GM19240 (cell line): ENCODE data around the gene SCAF8.

Experiments used
- DNase-seq: peaks from one replicate; pipeline ENCODE4 v3.0.0; 2011; ENCODE audit warnings: low spot score; ENCODE audit not compliant: insufficient read length

Gene SCAF8

GRCh38 chr6:154839546-154839945 lies 106.3 kb downstream of the SCAF8 start:
- DNase-seq = no peak

DNA sequence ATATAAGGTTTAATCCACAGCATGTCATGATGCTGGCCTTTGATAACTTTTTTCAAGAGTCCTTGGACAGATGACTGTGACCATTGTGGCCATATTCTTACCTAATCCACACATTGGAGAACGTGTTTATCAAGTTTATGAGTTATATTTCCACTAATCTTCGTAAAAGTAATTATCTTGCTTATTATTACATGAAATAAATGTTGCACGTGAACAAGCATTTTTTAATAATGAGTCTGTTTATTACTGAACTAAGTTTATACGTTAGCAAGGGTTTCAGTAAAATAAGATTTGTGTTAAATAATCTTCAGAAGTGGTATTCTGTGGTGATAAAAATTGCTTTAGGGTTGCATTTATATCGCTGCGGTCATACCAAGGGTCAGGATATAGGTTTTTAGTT lies 107.1 kb downstream of the SCAF8 start:
- DNase-seq = no peak

DNA sequence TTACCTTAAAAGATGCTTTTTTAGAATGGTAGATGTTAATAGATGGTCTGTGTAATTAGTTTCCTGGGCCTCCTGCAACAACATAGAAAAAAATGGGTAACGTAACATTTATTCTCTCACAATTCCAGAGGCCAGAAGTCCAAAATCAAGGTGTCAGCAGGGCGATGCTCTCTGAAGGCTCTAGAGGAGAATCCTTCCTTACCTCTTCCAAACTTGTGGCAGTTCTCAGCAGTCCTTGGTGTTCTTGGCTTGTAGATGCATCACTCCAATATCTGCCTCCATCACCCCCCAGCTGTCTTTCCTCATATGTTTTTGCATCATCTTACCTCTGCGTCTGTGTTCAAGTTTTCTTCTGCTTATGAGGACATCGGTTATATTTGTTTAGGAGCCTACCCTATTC lies 107.9 kb downstream of the SCAF8 start:
- DNase-seq = no peak

- DNase-seq = no peak
These were observed 109.6 kb downstream of the SCAF8 start for GRCh38 chr6:154842833-154843232.

DNA sequence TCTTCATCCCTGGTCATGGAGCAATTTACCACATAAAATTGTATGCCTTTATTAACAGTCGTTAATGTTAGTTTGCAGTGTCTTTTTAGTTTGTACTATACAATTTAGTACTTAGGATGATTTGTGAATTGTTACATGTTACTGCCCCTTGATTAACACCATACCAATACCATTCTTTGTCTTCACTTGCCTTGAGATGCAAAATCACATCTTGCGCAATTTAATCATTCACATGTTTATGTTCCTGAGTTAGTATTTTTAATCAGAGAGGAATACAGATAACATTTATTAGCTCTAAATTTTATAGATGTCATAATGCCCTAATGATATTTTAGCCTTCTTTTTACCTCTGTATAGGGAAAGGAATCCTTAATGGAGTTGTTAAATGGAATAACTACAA lies 114.1 kb downstream of the SCAF8 start:
- DNase-seq = no peak

- no peak for DNase-seq
These were observed 115.4 kb downstream of the SCAF8 start for GRCh38 chr6:154848580-154848979.

GRCh38 chr6:154849475-154849874 lies 116.3 kb downstream of the SCAF8 start:
- no peak for DNase-seq

GRCh38 chr6:154852687-154853086 lies 119.5 kb downstream of the SCAF8 start:
- DNase-seq = no peak

GRCh38 chr6:154857529-154857928 lies 124.3 kb downstream of the SCAF8 start:
- no peak for DNase-seq

GRCh38 chr6:154861825-154862224 lies 128.6 kb downstream of the SCAF8 start:
- DNase-seq = no peak

- DNase-seq = no peak
These were observed 129.3 kb downstream of the SCAF8 start for GRCh38 chr6:154862536-154862935.

- DNase-seq = no peak
These were observed 130.8 kb downstream of the SCAF8 start for GRCh38 chr6:154864066-154864430.

DNA sequence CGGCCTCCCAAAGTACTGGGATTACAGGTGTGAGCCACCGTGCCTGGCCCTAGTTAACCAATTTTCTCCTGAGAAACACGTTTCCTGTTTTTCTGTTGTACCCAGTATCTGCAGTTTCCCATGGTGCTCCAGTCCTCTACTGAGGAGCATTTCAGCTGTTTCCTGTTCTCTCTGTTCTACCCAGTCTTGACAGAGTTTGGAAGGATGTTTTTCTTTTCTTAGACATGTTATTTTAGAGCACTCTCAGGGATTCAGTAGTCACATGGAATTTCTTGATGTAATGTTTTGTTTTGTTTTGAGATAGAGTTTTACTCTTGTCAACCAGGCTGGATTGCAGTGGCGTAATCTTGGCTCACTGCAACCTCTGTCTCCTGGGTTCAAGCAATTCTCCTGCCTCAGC lies 132.1 kb downstream of the SCAF8 start:
- no peak for DNase-seq

DNA sequence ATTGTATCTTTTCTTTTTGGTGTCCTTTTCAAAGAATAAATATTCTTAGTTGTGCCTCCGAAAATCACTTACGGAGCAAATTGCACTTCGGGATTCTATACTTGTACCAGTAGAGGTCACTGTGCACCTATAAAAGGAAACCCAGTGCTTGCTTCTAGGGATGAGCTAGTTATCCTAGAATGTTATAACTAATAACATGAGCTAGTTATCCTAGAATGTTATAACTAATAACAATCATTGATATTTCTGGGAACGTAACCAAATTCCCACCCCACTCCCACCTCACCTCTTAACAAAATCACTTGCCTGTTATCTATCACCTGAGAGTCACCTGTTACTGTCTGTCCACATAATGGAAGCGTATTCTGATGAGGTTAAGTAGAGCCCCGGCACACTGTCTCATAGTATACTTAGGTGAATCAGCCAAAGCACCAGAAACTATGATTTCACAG lies 135.0 kb downstream of the SCAF8 start:
- DNase-seq = no peak

GRCh38 chr6:154872542-154873114 lies 139.4 kb downstream of the SCAF8 start:
- no peak for DNase-seq

DNA sequence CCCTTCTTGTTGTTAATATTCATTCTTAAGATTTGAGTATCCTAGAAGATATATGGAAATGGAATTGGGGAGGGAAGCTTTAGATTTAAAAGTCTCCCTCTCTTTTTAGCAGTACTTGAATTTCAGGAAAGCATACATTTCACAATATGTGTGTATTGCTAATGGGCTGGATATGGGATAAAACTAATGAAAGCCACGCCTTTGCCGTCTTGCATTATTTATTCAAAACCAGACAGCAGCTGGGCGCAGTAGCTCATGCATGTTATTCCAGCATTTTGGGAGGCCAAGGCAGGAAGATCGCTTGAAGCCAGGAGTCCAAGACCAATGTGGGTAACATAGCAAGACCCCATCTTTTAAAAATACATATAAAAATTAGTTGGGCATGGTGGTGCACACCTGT lies 140.3 kb downstream of the SCAF8 start:
- no peak for DNase-seq

- no peak for DNase-seq
These were observed 141.8 kb downstream of the SCAF8 start for GRCh38 chr6:154874773-154875592.

- no peak for DNase-seq
These were observed 143.5 kb downstream of the SCAF8 start for GRCh38 chr6:154876486-154877280.

- DNase-seq = no peak
These were observed 145.8 kb downstream of the SCAF8 start for GRCh38 chr6:154878871-154879491.

GRCh38 chr6:154882107-154882506 lies 148.9 kb downstream of the SCAF8 start:
- no peak for DNase-seq
